ENCODE measurements around the gene FOXB2. TPM values are rescaled to one million over a fixed set of nuclear protein-coding genes. Genes with fewer than 3 reads are reported as not detected.

Gene FOXB2
- polyA plus RNA-seq, 1 donor from 2014 or later = not detected

DNA sequence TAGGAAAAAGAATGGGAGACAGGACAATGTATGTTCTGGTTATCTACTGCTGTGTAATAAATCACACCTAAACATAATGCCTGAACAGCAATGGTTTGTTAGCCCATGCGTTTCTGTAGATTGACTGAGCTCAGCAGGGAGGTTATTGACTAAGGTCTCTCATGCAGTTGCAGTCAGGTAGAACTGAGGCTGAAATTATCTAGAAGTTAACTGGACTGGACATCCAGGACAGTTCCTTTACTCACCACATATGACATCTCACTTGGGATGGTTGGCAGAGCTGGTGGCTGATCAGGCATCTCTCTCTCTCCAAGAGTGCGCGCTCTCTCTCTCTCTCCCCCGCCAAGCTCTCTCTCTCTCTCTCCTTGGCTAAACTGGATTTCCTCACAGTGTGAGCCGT lies 8.9 kb upstream of the FOXB2 start:
- TF ChIP-seq TAF1 (IDR thresholded peaks at IDR 0.05; ENCODE audit: low read depth) (no peak), EZH2 (IDR thresholded peaks at IDR 0.05; ENCODE audit: borderline replicate concordance, insufficient read depth, low read length, poor library complexity, severe bottlenecking) (no peak), MXI1 (conservative IDR thresholded peaks at IDR 0.05; ENCODE audit: poor library complexity, severe bottlenecking) (no peak), SMC3 (conservative IDR thresholded peaks at IDR 0.05; ENCODE audit: poor library complexity) (no peak), POLR2AphosphoS5 (IDR thresholded peaks at IDR 0.05) (no peak), EP300 (conservative IDR thresholded peaks at IDR 0.05; ENCODE audit: poor library complexity, severe bottlenecking) (no peak), RAD21 (conservative IDR thresholded peaks at IDR 0.05) (no peak)
- TF ChIP-seq, protein P1, sequence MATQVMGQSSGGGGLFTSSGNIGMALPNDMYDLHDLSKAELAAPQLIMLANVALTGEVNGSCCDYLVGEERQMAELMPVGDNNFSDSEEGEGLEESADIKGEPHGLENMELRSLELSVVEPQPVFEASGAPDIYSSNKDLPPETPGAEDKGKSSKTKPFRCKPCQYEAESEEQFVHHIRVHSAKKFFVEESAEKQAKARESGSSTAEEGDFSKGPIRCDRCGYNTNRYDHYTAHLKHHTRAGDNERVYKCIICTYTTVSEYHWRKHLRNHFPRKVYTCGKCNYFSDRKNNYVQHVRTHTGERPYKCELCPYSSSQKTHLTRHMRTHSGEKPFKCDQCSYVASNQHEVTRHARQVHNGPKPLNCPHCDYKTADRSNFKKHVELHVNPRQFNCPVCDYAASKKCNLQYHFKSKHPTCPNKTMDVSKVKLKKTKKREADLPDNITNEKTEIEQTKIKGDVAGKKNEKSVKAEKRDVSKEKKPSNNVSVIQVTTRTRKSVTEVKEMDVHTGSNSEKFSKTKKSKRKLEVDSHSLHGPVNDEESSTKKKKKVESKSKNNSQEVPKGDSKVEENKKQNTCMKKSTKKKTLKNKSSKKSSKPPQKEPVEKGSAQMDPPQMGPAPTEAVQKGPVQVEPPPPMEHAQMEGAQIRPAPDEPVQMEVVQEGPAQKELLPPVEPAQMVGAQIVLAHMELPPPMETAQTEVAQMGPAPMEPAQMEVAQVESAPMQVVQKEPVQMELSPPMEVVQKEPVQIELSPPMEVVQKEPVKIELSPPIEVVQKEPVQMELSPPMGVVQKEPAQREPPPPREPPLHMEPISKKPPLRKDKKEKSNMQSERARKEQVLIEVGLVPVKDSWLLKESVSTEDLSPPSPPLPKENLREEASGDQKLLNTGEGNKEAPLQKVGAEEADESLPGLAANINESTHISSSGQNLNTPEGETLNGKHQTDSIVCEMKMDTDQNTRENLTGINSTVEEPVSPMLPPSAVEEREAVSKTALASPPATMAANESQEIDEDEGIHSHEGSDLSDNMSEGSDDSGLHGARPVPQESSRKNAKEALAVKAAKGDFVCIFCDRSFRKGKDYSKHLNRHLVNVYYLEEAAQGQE (IDR thresholded peaks at IDR 0.05; ENCODE audit: borderline replicate concordance) = no peak
- TF ChIP-seq, protein P2, sequence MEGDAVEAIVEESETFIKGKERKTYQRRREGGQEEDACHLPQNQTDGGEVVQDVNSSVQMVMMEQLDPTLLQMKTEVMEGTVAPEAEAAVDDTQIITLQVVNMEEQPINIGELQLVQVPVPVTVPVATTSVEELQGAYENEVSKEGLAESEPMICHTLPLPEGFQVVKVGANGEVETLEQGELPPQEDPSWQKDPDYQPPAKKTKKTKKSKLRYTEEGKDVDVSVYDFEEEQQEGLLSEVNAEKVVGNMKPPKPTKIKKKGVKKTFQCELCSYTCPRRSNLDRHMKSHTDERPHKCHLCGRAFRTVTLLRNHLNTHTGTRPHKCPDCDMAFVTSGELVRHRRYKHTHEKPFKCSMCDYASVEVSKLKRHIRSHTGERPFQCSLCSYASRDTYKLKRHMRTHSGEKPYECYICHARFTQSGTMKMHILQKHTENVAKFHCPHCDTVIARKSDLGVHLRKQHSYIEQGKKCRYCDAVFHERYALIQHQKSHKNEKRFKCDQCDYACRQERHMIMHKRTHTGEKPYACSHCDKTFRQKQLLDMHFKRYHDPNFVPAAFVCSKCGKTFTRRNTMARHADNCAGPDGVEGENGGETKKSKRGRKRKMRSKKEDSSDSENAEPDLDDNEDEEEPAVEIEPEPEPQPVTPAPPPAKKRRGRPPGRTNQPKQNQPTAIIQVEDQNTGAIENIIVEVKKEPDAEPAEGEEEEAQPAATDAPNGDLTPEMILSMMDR (IDR thresholded peaks at IDR 0.05; ENCODE audit: poor library complexity, severe bottlenecking) = no peak
- Histone ChIP-seq H3K36me3 (ENCODE audit: insufficient read depth, low read length) (no peaks in the 10 kb centered on the region), H2AFZ (ENCODE audit: low read depth, low read length) (no peak overlapping the region), H3K9ac (ENCODE audit: low read length) (no peak overlapping the region), H3K27me3 (ENCODE audit: insufficient read depth, low read depth, low read length) (peaks cover 54% of the 10 kb centered on the region), H3K9me3 (ENCODE audit: low read length) (no peaks in the 10 kb centered on the region), H3K4me3 (ENCODE audit: low read length) (no peak overlapping the region), H3K9me2 (ENCODE audit: insufficient read depth, low read length) (no peaks in the 10 kb centered on the region), H4K20me1 (ENCODE audit: insufficient read depth) (no peaks in the 10 kb centered on the region), H3K79me2 (replicated peaks; ENCODE audit: insufficient read depth, low read length) (no peaks in the 10 kb centered on the region), H3K27ac (ENCODE audit: low read length) (no peak overlapping the region), H3K4me2 (ENCODE audit: low read length) (no peak overlapping the region), H3F3A (ENCODE audit: insufficient read depth, low read length, poor library complexity, severe bottlenecking) (no peaks in the 10 kb centered on the region)

DNA sequence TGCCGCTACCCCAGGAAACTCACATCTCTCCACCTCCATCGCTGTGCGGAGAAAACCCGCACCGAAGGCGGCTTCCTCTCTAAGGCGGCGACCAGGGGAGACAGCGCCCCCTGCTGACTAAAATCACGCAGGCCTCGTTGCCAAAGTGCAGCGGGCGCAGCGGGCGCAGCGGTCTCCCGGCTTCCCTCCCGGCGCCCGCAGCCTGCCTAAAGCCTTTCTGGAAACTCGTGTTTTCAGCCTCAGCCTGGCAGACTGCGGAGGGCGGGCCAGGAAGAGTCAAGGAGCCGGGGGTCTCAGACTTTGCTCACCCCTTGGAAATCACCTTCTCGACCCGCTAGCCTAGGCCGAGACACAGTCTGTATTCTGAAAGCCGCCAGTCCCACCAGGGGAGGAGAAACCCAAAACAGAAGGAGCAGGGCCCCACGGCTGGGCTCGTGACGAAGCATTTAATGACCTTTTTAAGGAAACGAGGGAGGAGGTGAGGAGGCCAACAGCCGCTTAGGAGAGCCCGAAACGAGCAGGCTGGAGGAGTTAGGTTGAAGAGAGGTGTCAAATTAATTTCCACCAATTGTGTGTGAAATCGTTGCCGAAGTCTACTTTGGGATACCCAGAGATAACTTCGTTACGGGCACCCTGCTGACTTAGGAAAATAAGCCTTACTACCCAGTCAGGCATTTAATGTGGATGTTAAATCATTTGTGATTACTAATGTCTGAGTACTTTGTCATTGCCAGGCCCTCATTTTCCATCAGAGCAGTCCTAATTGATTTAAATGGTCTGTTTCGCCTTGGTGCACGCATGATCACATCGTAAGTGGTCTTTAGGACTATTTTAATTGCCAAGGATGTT lies 7.3 kb upstream of the FOXB2 start:
- H3K27ac ChIP-seq (ENCODE audit: low read length) = no peak overlapping the region
- no peaks in the 10 kb centered on the region for H3F3A ChIP-seq (ENCODE audit: insufficient read depth, low read length, poor library complexity, severe bottlenecking)
- H3K9me2 ChIP-seq (ENCODE audit: insufficient read depth, low read length) = no peaks in the 10 kb centered on the region
- no peaks in the 10 kb centered on the region for H3K9me3 ChIP-seq (ENCODE audit: low read length)
- H4K20me1 ChIP-seq (ENCODE audit: insufficient read depth) = no peaks in the 10 kb centered on the region
- no peaks in the 10 kb centered on the region for H3K36me3 ChIP-seq (ENCODE audit: insufficient read depth, low read length)
- no peak overlapping the region for H2AFZ ChIP-seq (ENCODE audit: low read depth, low read length)
- no peak overlapping the region for H3K4me2 ChIP-seq (ENCODE audit: low read length)
- TF ChIP-seq, protein P1 (IDR thresholded peaks at IDR 0.05; ENCODE audit: borderline replicate concordance) = no peak
- TF ChIP-seq SMC3 (conservative IDR thresholded peaks at IDR 0.05; ENCODE audit: poor library complexity) (peak; percentile 79), MXI1 (conservative IDR thresholded peaks at IDR 0.05; ENCODE audit: poor library complexity, severe bottlenecking) (no peak), EP300 (conservative IDR thresholded peaks at IDR 0.05; ENCODE audit: poor library complexity, severe bottlenecking) (no peak), TAF1 (IDR thresholded peaks at IDR 0.05; ENCODE audit: low read depth) (no peak), POLR2AphosphoS5 (IDR thresholded peaks at IDR 0.05) (peak; percentile 3), RAD21 (conservative IDR thresholded peaks at IDR 0.05) (peak; percentile 71)
- TF ChIP-seq, protein P2 (IDR thresholded peaks at IDR 0.05; ENCODE audit: poor library complexity, severe bottlenecking) = peak; percentile 81
- H3K27me3 ChIP-seq (ENCODE audit: insufficient read depth, low read depth, low read length) = peaks cover 71% of the 10 kb centered on the region
- H3K79me2 ChIP-seq (replicated peaks; ENCODE audit: insufficient read depth, low read length) = no peaks in the 10 kb centered on the region
- peak overlapping the region; percentile 51 for H3K4me3 ChIP-seq (ENCODE audit: low read length)
- H3K9ac ChIP-seq (ENCODE audit: low read length) = no peak overlapping the region
